Ishikawa (cell line): Measurements from ENCODE around the gene C2CD3.

ENCODE experiments used
- EP300 ChIP-seq: IDR thresholded peaks from 2 replicates; pipeline ENCODE4 v1.6.1; 2012; ENCODE audit warnings: borderline replicate concordance
- MAX ChIP-seq: IDR thresholded peaks from 2 replicates; pipeline ENCODE4 v1.6.1; 2012
- NFIC ChIP-seq: IDR thresholded peaks from 2 replicates; pipeline ENCODE4 v1.6.1; 2012
- REST ChIP-seq: IDR thresholded peaks from 2 replicates; pipeline ENCODE4 v1.6.1; 2012; ENCODE audit warnings: low read depth, mild to moderate bottlenecking
- TCF12 ChIP-seq: IDR thresholded peaks from 2 replicates; pipeline ENCODE4 v1.6.1; 2012; ENCODE audit warnings: low read depth
- USF1 ChIP-seq: IDR thresholded peaks from 2 replicates; pipeline ENCODE4 v1.6.1; 2012

- no peak for TF ChIP-seq NFIC
- TF ChIP-seq MAX: no peak
- TF ChIP-seq TCF12: no peak
- TF ChIP-seq REST: no peak
- no peak for TF ChIP-seq USF1
- no peak for TF ChIP-seq EP300
These were observed 171.1 kb downstream of the C2CD3 start for GRCh38 chr11:73999581-74000306.
